ENCODE measurements around the gene ARHGAP26. TPM values are rescaled to one million over a fixed set of nuclear protein-coding genes. Genes with fewer than 3 reads are reported as not detected.

Gene ARHGAP26
- total RNA-seq, 4 donors from 2014 or later: 28.2 to 52.3 (median 37.9) TPM

DNA sequence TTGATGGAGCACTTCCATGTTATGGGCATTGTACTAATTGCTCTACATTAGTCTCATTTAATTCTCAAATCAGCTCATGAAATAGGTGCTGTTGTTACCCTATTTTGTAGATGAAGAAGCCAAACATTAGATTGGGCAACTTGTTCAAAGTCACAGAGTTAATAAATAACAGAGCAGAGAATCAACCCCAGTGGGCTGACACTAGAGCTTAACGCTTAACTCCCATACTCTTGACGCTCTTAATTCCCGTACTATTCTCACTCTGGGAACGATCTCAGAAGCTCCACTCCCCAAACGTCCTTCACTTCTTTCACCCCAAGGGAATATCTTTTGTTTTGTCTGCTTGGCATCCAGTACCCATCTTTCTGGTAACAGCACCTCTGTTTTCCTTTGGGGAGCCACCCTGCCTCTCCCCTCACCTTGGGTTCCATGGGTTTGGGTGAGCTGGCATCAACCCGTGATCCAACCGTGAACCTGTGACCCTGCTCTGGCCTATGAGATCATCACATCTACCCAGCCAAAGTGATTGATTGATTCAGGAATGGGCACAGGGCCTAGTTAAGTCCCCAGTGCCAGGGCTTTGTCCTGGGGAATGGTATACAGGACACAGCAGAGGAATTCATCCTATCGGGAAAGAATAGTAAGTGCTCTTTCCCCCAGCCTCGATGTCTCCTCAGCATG, 464.1 kb downstream of the ARHGAP26 start:
- H3K9me3 ChIP-seq: no peaks in the 10 kb centered on the region
- intact Hi-C loops (cut with DNase I): no loop called here
- no peaks in the 10 kb centered on the region for H3K27me3 ChIP-seq
- WGBS, 2 donors: 91 to 92% methylated on average over 9 of the region's 9 CpGs
- DNase-seq: no peak
- no peak overlapping the region for H3K27ac ChIP-seq
- TF ChIP-seq POLR2A (IDR thresholded peaks at IDR 0.05): no peak
- TF ChIP-seq, protein P1, sequence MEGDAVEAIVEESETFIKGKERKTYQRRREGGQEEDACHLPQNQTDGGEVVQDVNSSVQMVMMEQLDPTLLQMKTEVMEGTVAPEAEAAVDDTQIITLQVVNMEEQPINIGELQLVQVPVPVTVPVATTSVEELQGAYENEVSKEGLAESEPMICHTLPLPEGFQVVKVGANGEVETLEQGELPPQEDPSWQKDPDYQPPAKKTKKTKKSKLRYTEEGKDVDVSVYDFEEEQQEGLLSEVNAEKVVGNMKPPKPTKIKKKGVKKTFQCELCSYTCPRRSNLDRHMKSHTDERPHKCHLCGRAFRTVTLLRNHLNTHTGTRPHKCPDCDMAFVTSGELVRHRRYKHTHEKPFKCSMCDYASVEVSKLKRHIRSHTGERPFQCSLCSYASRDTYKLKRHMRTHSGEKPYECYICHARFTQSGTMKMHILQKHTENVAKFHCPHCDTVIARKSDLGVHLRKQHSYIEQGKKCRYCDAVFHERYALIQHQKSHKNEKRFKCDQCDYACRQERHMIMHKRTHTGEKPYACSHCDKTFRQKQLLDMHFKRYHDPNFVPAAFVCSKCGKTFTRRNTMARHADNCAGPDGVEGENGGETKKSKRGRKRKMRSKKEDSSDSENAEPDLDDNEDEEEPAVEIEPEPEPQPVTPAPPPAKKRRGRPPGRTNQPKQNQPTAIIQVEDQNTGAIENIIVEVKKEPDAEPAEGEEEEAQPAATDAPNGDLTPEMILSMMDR (IDR thresholded peaks at IDR 0.05): no peak
- H3K4me1 ChIP-seq: peaks cover 0 to 13% of the 10 kb centered on the region in 2 donors
- no peak overlapping the region for H3K4me3 ChIP-seq (replicated peaks in 1 of 3)
- H3K36me3 ChIP-seq: no peaks in the 10 kb centered on the region

DNA sequence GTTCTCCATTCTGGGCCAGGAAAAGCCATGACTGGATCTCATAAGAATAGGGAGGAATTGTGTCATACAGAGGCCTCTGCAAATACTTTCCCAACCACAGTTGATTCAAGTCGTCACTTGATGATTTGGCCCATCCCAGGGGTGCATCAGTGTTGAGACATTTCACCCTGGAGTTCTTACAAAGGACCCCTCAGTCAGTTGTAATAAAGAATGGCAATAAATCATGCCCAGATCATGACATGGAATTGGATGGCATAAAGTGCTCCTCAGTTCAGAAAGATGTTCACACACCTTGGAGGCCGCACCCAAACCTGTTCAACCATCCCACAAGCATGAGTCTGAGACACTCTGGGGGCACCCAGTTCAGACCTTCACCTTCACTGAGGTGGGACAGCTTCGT, 465.2 kb downstream of the ARHGAP26 start:
- no peaks in the 10 kb centered on the region for H3K27me3 ChIP-seq
- WGBS, 2 donors: 85 to 90% methylated on average over 3 of the region's 3 CpGs
- no peak for TF ChIP-seq POLR2A (IDR thresholded peaks at IDR 0.05)
- TF ChIP-seq, protein P1 (IDR thresholded peaks at IDR 0.05): no peak
- no peak for DNase-seq
- H3K4me3 ChIP-seq (replicated peaks in 1 of 3): no peak overlapping the region
- no peak overlapping the region for H3K27ac ChIP-seq
- no peaks in the 10 kb centered on the region for H3K9me3 ChIP-seq
- intact Hi-C loops (cut with DNase I): no loop called here
- no peaks in the 10 kb centered on the region for H3K36me3 ChIP-seq
- peaks cover 0 to 2% of the 10 kb centered on the region in 2 donors for H3K4me1 ChIP-seq

DNA sequence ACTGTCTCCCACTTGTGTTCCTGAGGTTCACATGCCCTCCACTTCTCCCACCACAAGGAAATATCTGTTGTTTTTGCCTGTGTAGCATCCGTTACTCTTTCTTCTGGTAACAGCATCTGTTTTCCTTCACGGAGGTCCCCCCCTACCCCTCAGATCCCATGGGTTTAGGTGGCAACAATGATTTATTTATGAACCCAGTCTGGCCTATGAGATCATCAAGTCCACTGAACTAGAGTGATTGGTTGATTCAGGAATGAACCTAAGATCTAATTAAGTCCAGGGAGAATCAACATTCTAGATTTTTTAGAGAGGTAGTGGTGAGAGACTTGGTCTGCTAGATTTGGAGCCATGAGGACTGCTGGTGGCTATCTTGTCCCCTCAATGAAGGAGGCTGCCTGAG, 466.5 kb downstream of the ARHGAP26 start:
- Histone ChIP-seq H3K9me3 (no peaks in the 10 kb centered on the region), H3K36me3 (no peaks in the 10 kb centered on the region), H3K27ac (no peak overlapping the region), H3K4me3 (replicated peaks in 1 of 3) (no peak overlapping the region), H3K4me1 (no peaks in the 10 kb centered on the region), H3K27me3 (no peaks in the 10 kb centered on the region)
- no peak for DNase-seq
- intact Hi-C loops (cut with DNase I): no loop called here
- TF ChIP-seq POLR2A (IDR thresholded peaks at IDR 0.05): no peak
- TF ChIP-seq, protein P1 (IDR thresholded peaks at IDR 0.05): no peak
- 88 to 93% methylated on average over 2 of the region's 2 CpGs for WGBS, 2 donors

DNA sequence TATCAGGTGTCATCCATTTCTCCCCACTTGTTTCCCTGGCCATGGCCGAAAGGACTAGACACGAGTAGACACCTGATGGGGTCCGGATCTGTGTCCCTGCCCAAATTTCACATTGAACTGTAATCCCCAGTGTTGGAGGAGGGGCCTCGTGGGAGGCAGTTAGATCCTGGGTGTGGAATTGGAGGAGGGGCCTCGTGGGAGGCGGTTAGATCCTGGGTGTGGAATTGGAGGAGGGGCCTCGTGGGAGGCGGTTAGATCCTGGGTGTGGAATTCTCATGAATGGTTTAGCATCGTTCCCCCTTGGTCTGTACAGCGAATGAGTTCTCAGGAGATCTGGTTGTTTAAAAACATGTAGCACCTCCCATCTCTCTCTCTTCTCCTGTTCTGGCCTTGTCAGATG, 467.5 kb downstream of the ARHGAP26 start:
- Histone ChIP-seq H3K9me3 (no peaks in the 10 kb centered on the region), H3K4me1 (no peaks in the 10 kb centered on the region), H3K36me3 (no peaks in the 10 kb centered on the region), H3K27ac (no peak overlapping the region), H3K4me3 (replicated peaks in 1 of 3) (no peak overlapping the region), H3K27me3 (no peaks in the 10 kb centered on the region)
- no peak for DNase-seq
- intact Hi-C loops (cut with DNase I): no loop called here
- WGBS, 2 donors: 93 to 96% methylated on average over 10 of the region's 10 CpGs
- TF ChIP-seq POLR2A (IDR thresholded peaks at IDR 0.05): no peak
- TF ChIP-seq, protein P1 (IDR thresholded peaks at IDR 0.05): no peak

DNA sequence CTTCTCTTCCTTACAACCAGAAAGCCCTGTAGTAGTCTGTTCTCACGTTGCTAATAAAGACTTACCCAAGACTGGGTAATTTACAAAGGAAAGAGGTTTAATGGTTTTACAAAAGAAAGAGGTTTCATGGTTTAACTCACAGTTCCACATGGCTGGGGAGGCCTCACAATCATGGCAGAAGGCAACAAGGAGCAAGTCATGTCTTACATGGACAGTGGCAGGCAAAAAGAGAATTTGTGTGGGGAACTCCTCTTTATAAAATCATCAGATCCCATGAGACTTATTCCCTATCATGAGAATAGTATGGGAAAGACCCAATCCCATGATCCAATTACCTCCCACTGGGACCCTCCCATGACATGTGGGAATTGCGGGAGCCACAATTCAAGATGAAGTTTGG, 468.4 kb downstream of the ARHGAP26 start:
- H3K27ac ChIP-seq: no peak overlapping the region
- WGBS, 2 donors: 90 to 92% methylated on average over 2 of the region's 2 CpGs
- no peaks in the 10 kb centered on the region for H3K27me3 ChIP-seq
- H3K4me3 ChIP-seq (replicated peaks in 1 of 3): no peak overlapping the region
- H3K36me3 ChIP-seq: no peaks in the 10 kb centered on the region
- TF ChIP-seq, protein P1 (IDR thresholded peaks at IDR 0.05): no peak
- TF ChIP-seq POLR2A (IDR thresholded peaks at IDR 0.05): no peak
- DNase-seq: no peak
- no peaks in the 10 kb centered on the region for H3K4me1 ChIP-seq
- intact Hi-C loops (cut with DNase I): no loop called here
- H3K9me3 ChIP-seq: no peaks in the 10 kb centered on the region
